Panc1 (cell line): ENCODE measurements around the gene TCF7.

Experiments used
- POLR2AphosphoS5 ChIP-seq: IDR thresholded peaks from 2 replicates; pipeline ENCODE4 v1.6.1; 2012; ENCODE audit warnings: mild to moderate bottlenecking, low read depth, low read length, moderate library complexity
- TF ChIP-seq, protein P1 (sequence below): fragments of 450-650 bp; IDR thresholded peaks from 2 replicates; pipeline ENCODE4 v1.5.1; 2017; ENCODE audit warnings: mild to moderate bottlenecking

- TF ChIP-seq, protein P1, sequence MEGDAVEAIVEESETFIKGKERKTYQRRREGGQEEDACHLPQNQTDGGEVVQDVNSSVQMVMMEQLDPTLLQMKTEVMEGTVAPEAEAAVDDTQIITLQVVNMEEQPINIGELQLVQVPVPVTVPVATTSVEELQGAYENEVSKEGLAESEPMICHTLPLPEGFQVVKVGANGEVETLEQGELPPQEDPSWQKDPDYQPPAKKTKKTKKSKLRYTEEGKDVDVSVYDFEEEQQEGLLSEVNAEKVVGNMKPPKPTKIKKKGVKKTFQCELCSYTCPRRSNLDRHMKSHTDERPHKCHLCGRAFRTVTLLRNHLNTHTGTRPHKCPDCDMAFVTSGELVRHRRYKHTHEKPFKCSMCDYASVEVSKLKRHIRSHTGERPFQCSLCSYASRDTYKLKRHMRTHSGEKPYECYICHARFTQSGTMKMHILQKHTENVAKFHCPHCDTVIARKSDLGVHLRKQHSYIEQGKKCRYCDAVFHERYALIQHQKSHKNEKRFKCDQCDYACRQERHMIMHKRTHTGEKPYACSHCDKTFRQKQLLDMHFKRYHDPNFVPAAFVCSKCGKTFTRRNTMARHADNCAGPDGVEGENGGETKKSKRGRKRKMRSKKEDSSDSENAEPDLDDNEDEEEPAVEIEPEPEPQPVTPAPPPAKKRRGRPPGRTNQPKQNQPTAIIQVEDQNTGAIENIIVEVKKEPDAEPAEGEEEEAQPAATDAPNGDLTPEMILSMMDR: no peak
- TF ChIP-seq POLR2AphosphoS5: no peak
Observed at GRCh38 chr5:134133188-134133994, 18.9 kb downstream of the TCF7 start.
